Activated CD8-positive, alpha-beta memory T cell treated with anti-CD3 and anti-CD28 coated beads, Interleukin-2, amount 50 U/mL, for 4 hours (primary cell): ENCODE results near the gene CD46.
"Not testable (repeated sequence)": the region's sequence is repeated elsewhere in the genome, so short reads cannot be mapped to it uniquely, and the experiment has no call there.

Experiments used
- DNase-seq: peaks from one replicate; pipeline ENCODE4 v3.0.0-alpha.2; 2020

CD46 gene

DNA sequence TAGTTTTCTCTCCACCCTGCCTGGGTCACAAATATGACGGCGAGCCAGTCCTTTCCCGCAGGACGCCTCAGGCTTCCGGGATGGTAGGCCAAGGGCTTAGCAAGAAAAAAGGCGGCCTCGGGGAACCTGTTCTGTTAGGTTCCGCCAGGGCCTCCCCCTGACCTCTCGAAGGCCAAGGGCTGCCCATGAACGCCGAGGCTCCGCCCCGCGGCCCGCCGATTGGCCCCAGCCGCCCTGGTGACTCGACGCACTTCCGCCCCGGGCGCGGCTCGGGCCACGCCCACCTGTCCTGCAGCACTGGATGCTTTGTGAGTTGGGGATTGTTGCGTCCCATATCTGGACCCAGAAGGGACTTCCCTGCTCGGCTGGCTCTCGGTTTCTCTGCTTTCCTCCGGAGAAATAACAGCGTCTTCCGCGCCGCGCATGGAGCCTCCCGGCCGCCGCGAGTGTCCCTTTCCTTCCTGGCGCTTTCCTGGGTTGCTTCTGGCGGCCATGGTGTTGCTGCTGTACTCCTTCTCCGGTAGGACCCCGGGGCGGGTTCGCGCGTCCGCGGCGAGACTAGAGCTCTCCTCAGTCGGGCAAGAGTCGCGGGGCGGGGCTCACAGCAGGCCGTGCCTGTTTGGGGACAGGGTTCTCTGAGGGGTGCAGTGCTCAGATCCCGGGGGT is at the start of gene CD46:
TSS of gene CD46 (plus strand) at position 265 of the 666 bp plus-strand sequence. CDS start at position 424, 159 bp downstream.
- DNase-seq: peak; percentile 93

DNA sequence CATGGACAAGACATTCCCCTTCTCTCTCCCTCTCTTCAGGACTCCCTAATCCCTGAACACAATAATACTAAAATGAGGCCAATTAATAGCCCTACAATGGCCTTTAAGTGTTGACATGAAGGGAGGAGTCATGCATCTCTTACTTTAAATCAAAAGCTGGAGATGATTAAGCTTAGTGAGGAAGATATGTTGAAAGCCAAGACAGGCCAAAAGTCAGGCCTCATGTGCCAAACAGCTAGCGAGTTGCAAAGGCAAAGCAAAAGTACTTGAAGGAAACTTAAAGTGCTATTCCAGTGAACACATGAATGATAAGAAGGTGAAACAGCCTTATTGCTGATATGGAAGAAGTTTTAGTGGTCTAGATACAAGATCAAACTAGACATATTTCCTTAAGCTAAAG is 49.5 kb upstream of the CD46 start:
- DNase-seq: no peak

DNA sequence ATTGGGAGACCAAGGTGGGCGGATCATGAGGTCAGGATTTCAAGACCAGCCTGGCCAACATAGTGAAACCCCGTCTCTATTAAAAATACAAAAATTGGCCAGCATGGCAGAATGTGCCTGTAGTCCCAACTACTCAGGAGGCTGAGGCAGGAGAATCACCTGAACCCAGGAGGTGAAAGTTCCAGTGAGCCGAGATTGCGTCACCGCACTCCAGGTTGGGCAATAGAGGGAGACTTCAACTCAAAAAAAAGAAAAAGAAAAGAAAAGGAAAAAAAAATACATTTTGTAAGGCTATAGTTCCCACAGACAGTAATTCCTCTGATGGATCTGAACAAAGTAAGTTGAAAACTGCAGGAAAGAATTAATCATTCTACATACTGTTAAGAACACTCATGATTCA is 48.1 kb upstream of the CD46 start:
- no peak for DNase-seq

DNA sequence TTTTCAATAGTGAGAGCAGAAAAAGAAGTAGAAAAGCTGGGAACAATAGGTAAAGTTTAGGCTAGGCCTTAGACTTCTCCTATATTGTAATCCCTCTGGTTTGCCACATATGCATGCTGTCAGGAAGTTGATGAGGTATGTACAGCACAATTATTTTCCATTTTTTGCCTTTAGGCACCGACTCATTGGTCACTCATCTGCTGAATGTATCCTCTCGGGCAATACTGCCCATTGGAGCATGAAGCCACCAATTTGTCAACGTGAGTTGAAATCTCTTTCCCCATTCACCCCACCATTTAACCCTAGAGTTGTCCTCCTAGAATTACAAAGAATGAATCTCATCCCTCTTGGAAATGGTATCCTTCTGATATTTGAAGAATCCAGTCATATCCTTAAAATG is 43.9 kb upstream of the CD46 start:
- DNase-seq: not testable (repeated sequence)

DNA sequence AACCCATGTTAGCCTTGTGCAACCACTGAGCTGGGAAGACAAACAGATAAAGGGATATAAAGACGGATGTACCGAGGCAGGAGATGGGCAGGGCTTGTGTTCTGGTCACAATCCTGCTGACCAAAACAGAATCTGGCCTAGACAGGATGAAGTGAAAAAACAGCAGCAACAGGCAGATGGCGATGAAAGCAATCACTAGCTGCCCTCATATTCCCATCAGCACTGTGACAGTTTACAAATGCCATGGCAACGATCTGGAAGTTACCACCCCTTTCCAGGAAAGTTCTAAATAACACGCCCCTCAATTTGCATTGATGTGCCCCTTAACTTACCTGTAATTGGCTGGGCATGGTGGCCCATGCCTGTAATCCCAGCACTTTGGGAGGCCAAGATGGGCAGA is 40.6 kb upstream of the CD46 start:
- DNase-seq: no peak

DNA sequence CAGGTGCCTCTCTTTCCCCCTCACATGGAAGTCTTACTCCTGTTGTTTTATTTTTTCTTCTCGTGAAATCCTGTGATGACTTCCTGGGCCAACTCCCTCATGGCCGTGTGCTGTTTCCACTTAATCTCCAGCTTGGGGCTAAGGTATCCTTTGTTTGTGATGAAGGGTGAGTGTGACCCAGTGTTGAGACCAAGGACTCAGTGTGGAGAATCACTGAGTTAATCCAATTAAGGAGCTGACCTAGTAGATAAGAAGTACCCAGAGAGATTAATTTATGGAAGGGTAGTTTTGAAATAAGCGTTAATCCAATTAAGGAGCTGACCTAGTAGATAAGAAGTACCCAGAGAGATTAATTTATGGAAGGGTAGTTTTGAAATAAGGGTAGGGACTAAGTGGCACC is 39.2 kb upstream of the CD46 start:
- not testable (repeated sequence) for DNase-seq

DNA sequence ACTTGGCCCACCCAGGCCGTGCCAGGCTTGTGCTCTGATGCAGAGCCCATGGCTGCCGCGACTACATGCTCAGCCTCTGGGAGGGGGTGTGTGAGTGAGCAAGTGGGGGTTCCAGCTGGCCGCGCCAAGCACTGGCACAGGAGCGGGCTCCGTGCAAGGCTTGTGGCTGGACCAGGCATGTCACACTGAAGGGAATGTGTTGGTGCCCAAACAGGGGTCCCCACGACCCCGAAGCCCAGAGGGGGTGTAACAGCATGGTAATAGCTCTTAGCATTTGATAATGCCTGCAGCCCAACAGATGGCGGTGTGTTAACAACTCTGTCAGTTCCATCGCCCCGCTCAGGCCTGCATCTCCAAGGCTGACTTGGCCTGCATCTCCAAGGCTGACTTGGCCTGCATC is 38.3 kb upstream of the CD46 start:
- DNase-seq: no peak

DNA sequence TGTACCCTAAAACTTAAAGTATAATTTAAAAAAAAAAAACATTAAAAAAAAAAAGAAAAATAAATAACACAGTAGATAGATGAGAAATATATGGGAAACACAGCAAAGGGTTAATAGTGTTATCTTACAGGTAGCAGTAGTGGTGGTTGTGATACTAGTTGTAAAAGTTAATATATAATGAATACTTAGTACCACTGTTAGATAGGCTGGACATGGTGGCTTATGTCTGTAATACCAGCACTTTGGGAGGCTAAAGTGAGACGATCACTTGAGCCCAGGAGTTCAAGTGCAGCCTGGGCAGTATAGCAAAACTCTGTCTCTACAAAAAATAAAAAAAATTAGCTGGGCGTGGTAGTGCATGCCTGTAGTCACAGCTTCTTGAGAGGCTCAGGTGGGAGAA is 32.6 kb upstream of the CD46 start:
- DNase-seq: no peak

DNA sequence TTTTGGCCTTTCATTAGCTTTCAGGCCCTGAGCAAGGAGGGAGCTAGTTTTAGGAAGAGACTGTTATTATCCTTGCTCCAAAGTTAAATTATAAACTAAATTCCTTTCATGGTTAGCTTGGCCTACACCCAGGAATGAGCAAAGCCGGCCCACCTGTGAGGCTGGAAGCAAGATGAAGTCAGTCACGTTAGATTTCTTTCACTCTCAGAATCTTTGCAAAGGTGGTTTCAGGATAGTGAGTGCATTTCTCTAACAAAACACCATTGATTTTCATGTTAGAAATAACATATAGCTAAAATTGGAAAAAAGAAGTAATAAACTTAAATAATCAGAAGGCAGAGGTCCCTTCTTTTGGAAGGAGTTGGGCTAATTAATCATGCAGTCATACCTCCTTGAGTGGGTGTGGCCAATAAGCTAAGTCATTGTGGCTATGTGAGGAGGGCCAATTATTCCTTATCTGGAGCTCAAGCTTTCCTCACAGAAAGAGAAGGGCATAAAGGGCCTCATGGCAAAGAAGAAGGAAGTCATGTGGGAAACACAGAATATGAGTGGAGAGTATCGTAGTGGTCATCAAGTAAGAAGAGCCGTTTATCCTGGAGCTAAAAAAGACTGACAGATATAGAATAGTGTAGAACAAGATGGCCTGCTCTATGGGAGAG is 23.5 kb upstream of the CD46 start:
- DNase-seq: not testable (repeated sequence)

DNA sequence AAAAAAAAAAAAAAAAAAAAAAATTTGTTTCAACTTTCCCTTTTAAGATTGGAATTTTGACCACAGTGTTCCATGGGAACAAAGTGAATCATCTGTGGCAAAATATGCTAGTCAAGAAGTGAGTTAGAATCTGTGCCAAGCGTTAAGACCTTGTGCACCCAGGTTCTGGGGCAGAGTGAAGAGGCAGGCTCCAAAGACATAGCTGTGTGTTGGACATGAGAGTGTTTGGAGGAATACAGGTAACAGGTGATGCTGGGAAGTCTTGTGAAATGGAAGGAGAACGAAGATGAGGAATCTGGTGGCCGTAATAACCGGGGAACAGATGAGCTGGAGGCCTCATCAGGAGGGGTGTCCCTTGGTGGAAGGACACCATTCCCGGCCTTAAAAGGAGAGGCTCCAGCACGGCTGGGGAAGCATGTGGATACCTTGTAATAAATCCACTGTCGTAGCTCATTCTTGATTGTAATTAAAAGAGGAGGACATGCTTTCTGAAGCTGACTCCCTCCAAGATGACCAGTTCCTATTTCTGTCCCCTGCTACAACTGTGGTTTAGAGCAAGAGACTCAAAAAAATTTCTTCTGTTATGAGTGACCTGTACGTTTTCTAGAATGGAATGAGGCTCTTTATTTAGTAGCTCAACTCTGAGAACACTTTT is 14.2 kb upstream of the CD46 start:
- DNase-seq: not testable (repeated sequence)

DNA sequence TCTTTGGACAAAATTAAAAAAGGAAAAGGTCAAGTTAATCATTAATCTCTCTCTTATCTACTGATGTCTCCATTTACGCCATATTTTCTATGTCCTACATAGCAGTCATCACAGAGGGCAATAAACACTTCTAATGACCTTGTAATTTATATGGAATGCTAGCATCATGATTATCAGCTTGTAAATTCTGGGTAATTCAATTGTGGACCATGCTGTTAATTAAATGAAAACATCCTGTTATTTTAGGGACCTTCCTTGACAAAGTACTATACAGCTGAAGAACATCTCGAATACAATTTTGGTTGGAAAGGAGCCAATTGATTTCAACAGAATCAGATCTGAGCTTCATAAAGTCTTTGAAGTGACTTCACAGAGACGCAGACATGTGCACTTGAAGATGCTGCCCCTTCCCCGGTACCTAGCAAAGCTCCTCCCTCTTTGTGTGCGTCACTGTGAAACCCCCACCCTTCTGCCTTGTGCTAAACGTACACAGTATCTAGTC is 13.6 kb upstream of the CD46 start:
- DNase-seq: peak; percentile 33

DNA sequence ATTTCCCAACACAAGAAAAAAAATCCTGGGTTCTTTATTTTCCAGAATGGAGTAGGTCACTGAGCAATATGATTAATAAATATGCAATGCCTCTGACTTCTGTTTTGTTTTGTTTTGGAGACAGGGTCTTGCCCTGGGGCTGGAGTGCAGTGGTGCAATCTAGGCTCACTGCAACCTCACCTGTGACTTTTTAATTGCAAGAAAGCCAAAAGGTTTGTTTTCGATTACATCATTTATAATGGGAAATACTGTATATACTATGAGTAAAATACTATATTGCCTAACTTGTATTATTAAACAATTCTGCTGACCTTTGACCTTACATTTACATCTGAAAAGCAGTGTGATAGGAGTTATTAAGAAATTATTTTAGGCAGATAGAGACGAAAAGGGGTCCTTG is 11.6 kb upstream of the CD46 start:
- DNase-seq: no peak

DNA sequence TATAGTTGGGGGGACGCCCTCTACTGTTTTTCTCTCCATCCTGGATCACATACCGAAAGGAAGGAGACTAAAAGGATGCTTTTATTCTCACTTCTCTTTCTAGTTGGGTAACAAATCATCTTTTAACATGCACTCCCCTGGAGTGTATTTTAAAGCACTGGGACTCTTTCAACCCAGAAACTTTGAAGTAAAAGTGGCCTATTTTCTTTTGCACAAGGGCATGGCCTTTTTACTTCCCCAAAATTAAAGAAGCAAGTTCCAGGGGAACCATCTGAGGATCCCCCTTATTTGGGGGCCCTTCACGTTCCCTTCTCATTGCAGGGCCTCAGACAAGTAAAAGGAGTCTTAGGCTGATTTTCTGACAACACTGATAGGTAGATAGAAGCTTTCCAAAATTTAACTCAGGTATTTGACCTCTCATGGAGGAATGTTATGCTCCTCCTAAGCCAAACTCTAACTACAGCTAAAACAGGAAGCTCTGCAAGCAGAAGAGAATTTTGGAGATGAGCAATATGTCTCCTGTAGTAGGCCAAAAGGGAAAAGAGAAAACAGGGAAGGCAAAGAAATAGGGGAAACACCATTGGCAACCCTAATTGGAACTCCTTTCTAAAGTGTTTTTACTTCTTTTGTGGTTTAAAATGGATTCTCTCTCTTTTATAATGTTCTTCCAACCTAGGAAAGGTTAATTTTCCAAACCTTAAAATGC is 8.9 kb upstream of the CD46 start:
- no peak for DNase-seq

DNA sequence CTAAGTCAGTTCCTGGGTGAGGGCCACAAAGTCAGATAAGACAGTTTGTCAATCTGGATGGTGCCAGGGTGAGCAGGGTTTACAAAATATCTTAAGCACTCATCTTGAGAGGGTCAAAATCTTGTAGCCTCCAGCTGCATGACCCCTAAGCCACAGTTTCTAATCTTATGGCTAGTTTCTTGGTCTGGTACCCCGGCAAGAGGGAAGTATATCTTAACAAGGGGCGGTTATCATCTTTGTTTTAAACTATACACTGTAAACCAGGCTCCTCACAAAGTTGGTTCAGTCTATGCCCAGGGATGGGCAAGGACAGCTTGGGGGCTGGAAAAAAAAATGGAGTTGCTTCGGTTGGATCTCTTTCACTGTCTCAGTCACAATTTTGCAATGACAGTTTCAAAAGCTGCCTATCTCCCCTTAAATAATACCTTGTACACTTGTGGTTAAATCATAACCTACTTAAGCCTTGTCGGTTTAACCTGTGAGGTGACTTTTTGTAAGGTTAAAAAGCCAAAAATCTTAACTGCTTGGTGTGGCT is 7.8 kb upstream of the CD46 start:
- no peak for DNase-seq

DNA sequence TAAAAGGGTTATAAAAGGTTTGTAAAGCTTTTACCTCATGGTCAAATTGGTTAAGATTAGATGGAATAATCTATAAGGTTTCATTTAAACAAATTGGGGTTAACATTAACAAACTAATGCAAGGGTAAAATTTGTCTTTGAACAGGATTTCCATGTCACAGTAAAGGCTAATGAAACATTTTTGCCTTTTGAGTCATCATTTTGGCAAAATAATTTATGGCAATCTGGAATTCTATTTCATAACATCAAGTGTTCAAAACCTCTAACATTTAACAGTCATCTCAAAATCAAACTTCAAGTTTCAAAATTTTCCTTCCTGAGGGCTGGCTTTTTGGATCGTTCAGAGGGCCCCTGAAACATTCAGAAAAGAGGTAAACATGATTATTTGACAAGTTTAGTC is 6.6 kb upstream of the CD46 start:
- no peak for DNase-seq

DNA sequence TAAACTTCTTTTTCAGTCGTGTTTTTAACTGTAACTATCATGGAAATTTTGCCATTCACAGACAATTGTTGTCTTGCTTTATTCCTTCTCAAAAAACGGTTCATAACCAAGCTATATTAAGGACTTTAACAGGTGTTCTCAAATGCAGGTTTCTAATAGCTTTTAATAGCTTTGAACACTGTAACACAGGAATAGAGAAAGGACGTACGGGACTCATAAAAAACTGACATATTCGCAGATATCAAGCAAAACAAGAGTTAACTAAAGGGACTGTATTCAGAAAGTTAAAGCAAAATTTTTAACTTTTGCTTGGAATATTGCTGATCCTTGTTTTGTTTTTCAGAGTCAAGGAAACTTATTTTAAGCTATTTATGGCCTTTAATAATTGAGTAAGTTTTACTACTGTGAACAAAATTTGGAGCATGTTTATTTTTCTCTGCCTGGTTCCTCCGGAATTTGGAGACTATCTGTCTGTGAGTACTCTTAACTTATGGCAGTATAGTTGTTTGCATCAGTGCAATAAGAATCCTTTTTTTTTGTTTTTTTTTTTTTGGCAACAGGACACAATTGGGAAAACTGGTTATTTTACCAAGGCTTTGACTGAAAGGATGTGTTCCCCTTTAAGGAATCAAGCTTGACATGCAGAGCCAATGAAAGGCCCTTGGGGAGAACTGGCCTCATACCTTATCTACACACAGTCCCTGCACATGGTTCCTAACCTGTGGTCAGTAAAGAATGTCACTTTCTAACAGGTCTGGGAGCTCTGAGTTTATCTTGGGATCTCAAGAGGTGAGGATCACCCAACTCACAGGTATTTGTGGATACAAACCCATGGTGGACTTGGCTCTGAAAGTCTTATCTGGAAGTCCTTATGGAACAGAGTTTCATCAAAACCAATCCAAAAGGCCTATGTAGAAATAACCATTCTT is 5.8 kb upstream of the CD46 start:
- DNase-seq: no peak

DNA sequence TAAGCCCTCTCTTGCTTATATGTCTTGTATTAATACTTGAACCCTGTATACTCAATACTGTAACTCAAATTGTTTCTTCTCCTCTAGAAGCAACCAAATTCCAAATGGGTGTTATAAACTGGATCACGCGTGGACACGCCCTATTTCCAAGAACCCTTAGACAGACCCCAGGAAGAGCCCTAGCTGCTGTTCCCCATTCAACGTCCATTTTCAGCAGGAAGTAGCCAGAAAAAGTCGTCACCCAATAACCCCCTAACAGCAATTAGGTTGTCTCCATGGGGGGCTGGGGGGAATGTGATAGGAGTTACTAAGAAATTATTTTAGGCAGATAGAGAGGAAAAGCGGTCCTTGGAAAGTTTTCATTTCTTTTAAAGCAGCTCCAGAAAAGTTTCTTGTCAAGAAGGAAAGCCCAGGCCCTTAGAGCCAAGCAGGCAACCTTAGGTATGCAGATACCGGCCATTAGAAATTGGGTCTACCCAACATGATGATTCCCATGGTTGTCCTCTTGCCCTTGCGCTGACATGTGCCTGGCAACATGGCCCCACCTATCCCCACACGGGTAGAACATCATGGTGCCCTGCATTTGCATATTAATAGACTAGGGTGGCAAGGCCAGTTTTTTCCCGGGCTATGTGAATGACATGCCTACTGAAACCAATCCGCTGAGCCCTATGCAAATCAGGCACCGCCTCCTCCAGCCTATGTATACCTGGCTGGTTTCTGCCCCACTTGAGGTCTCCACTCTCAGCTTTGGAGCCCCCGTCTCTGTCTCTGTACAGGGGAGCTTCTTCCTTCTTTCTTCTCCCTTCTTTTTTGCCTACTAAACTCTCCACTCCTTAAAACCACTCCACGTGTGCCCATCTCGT is 4.0 kb upstream of the CD46 start:
- no peak for DNase-seq

DNA sequence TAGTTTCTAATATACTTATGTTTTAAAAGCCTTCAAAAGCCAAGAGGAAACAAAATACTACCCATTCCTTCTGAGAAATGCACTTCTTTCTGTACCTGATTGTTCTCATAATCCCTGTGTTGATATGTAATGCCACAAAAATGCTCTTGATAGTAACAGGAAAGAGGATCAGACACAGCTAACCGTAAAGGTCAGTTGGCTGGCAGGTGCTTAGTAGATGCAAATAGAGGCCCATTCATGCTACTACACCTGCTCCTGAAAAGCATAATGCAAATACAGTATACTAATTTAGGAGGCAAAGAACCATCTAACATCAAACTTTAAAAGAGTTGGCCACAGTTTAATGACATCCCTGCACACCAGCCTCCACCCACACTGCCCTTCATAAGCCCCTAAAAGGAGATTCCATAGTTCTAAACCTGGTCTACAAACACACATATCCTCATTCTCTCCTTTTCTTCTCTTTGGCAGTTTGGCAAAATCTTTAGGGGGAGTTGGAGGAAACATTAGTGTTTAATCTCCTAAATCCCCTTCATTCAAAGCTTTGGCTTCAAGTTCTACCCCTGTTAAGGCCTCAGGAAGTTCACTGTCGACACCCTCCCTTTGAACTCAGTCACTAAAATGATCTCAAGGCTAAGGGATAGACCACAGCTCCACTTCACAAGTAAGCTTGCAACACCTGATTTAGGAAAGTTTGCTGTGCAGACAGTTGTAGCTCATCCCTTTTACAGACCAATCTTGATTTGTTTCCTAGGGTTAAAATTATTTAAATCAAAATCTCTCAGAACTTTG is 2.9 kb upstream of the CD46 start:
- no peak for DNase-seq

DNA sequence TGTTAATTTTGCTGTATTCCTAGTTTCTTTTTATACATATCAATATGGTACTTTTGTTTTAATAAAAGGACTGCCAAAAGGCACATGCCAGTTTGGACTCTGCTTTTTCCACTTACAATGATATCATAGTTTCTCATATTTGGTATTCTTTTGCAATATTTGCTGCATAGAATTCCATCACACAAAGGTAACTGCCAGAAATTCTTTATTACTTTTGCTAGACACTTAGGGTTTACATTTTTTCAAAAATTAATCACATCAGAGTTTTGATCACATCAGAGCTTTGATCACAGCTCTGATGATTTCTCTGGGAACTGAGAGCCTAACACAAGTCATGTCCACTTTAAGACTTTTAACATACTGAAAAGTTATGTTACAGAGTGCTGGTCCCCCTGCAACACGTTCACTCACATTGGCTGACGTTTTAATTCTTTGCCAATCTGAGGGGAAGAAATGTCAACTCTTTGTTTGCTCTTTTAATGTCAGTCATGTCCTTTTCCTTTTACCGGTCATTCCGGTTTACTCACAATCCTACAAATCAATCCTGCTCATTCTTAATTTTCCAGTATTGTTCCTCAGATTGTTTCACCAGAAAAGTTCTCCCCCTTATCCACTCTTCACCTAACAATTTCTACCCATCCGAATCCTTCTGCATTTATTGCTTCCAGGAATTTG is 1.1 kb upstream of the CD46 start:
- DNase-seq: no peak

DNA sequence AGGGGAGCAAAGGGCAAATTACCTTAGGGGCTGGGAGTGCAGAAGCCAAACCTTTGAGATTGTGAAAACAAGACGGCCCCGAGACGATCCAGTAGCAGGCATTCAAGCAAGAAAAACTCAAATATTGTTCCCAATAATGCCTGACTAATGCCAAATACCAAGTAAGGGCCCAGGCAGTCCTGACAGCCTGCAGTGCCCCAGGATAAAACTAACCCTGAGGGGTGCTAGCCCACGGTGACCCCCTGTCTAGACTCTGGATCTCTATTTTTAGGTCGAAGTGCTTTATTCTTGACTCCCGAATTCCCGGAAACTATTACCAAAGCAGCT is 428 bp upstream of the CD46 start:
- not testable (repeated sequence) for DNase-seq
